CD14-positive monocyte (primary cell): Measurements from ENCODE around the gene ELAVL1. TPM values are rescaled to one million over a fixed set of nuclear protein-coding genes. Genes with fewer than 3 reads are reported as not detected.

Source experiments
- DNase-seq, 3 donors: peaks; one replicate each; pipeline ENCODE4 v3.0.0-alpha.2; 2011 to 2022
- H2AFZ ChIP-seq: 2 replicates; pipeline ENCODE4 v1.6.0; 2012; ENCODE audit warnings: mild to moderate bottlenecking, low read depth, low read length, inconsistent platforms; ENCODE audit not compliant: insufficient read depth, poor library complexity, severe bottlenecking
- H3K27ac ChIP-seq, 2 donors: 1 replicate in 1 of 2; 2 replicates in 1 of 2; pipeline ENCODE4 v1.5.1; 2012 to 2013; ENCODE audit warnings: low read length in 2 of 2, control low read depth in 1 of 2, inconsistent platforms in 1 of 2, low read depth in 1 of 2, mild to moderate bottlenecking in 1 of 2
- H3K27me3 ChIP-seq, 2 donors: one replicate each; pipeline versions ENCODE4 v1.6.0 to v1.6.1; 2011 to 2013; ENCODE audit warnings: low read length in 2 of 2; ENCODE audit not compliant: control insufficient read depth in 2 of 2, insufficient read depth in 2 of 2
- H3K36me3 ChIP-seq, 2 donors: replicated peaks in 1 of 2; 1 replicate in 1 of 2; 2 replicates in 1 of 2; pipeline versions ENCODE4 v1.5.1 to v1.6.1; 2012 to 2013; ENCODE audit warnings: low read length in 2 of 2, control low read depth in 1 of 2, inconsistent platforms in 1 of 2, mild to moderate bottlenecking in 1 of 2; ENCODE audit not compliant: insufficient read depth in 2 of 2, control insufficient read depth in 1 of 2
- H3K4me1 ChIP-seq, 2 donors: 1 replicate in 1 of 2; 2 replicates in 1 of 2; pipeline versions ENCODE4 v1.5.1 to v1.6.1; 2012 to 2013; ENCODE audit warnings: low read length in 2 of 2, control low read depth in 1 of 2, inconsistent platforms in 1 of 2, mild to moderate bottlenecking in 1 of 2, moderate library complexity in 1 of 2; ENCODE audit not compliant: insufficient read depth in 2 of 2, control insufficient read depth in 1 of 2
- H3K4me2 ChIP-seq: replicated peaks from 2 replicates; pipeline ENCODE3; 2012; ENCODE audit warnings: low read length, moderate library complexity, mild to moderate bottlenecking; ENCODE audit not compliant: poor library complexity, severe bottlenecking; ENCODE audit errors: extremely low read depth
- H3K4me3 ChIP-seq, 3 experiments: fragments of 200-600 bp in 1 of 3; sonication (generic) in 1 of 3; replicated peaks in 1 of 3; 1 replicate in 2 of 3; 2 replicates in 1 of 3; pipeline ENCODE4 v1.5.1; 2011 to 2013; ENCODE audit warnings: low read length in 3 of 3, mild to moderate bottlenecking in 3 of 3, control low read depth in 2 of 3, low read depth in 2 of 3, inconsistent platforms in 1 of 3, moderate library complexity in 1 of 3
- H3K79me2 ChIP-seq: 2 replicates; pipeline ENCODE4 v1.6.0; 2012; ENCODE audit warnings: mild to moderate bottlenecking, control low read depth, inconsistent platforms, low read length, moderate library complexity; ENCODE audit not compliant: insufficient read depth
- H3K9ac ChIP-seq: 2 replicates; pipeline ENCODE4 v1.6.0; 2017; ENCODE audit warnings: low read length, mild to moderate bottlenecking; ENCODE audit not compliant: insufficient read depth, poor library complexity, severe bottlenecking
- H3K9me3 ChIP-seq, 2 donors: replicated peaks in 1 of 2; 1 replicate in 1 of 2; 2 replicates in 1 of 2; pipeline versions ENCODE4 v1.5.1 to v1.6.1; 2012 to 2013; ENCODE audit warnings: low read length in 2 of 2, control low read depth in 1 of 2; ENCODE audit not compliant: control insufficient read depth in 1 of 2, insufficient read depth in 1 of 2
- H4K20me1 ChIP-seq: 2 replicates; pipeline ENCODE4 v1.6.0; 2012; ENCODE audit warnings: mild to moderate bottlenecking, low read length, control low read depth, moderate library complexity; ENCODE audit not compliant: insufficient read depth
- H3K27ac Mint-ChIP-seq, 7 donors: one replicate each; pipeline ENCODE4 v1.8.0; 2020; ENCODE audit warnings: mild to moderate bottlenecking in 7 of 7, mixed read lengths in 7 of 7, moderate library complexity in 6 of 7, inconsistent platforms in 2 of 7
- H3K27me3 Mint-ChIP-seq, 3 donors: one replicate each; pipeline ENCODE4 v1.8.0; 2021 to 2022; ENCODE audit warnings: low read depth in 3 of 3, mild to moderate bottlenecking in 3 of 3, mixed read lengths in 3 of 3, moderate library complexity in 3 of 3, inconsistent platforms in 1 of 3
- H3K36me3 Mint-ChIP-seq, 2 donors: one replicate each; pipeline ENCODE4 v1.8.0; 2020; ENCODE audit warnings: mixed read lengths in 2 of 2, inconsistent platforms in 1 of 2, mild to moderate bottlenecking in 1 of 2
- H3K4me1 Mint-ChIP-seq: one replicate; pipeline ENCODE4 v1.8.0; 2020; ENCODE audit warnings: mild to moderate bottlenecking, mixed read lengths
- H3K4me3 Mint-ChIP-seq, 2 donors: one replicate each; pipeline ENCODE4 v1.8.0; 2020; ENCODE audit warnings: mild to moderate bottlenecking in 2 of 2, mixed read lengths in 2 of 2, moderate library complexity in 1 of 2
- H3K9me3 Mint-ChIP-seq, 7 donors: one replicate each; pipeline ENCODE4 v1.8.0; 2020 to 2022; ENCODE audit warnings: mixed read lengths in 7 of 7, mild to moderate bottlenecking in 6 of 7, moderate library complexity in 6 of 7, inconsistent platforms in 2 of 7
- CTCF ChIP-seq: fragments of 200-600 bp; IDR thresholded peaks from one replicate; pipeline ENCODE4 v1.8.0; 2022; ENCODE audit warnings: antibody characterized with exemption, mild to moderate bottlenecking
- WGBS: methylation state at CpG from one replicate; pipeline ENCODE4 v1.1.5; 2013; ENCODE audit warnings: missing lambda C conversion rate; ENCODE audit not compliant: insufficient coverage; 5-methylcytosine and 5-hydroxymethylcytosine counted together
- intact Hi-C, 2 donors: fragments of 100-400 bp; cut with micrococcal nuclease; formaldehyde crosslinking; loops; one replicate each; pipeline versions ENCODE4 v1.15.0 to v1.15.1; 2023
- polyA plus RNA-seq, 3 donors: library from polyadenylated mRNA; depleted of rRNA in 1 of 3; unstranded in 2 of 3; stranded (reverse) in 1 of 3; fragments of 300-500 nt in 2 of 3; fragments of >200 nt in 1 of 3; fragmentation: Illumina TruSeq in 2 of 3; gene quantifications; 1 replicate in 2 of 3; 2 replicates in 1 of 3; pipeline ENCODE4 v1.2.3, GENCODE V29; 2012 to 2021

Gene ELAVL1
- polyA plus RNA-seq, 3 donors: 25.1 to 31.1 (median 30.7) TPM

DNA sequence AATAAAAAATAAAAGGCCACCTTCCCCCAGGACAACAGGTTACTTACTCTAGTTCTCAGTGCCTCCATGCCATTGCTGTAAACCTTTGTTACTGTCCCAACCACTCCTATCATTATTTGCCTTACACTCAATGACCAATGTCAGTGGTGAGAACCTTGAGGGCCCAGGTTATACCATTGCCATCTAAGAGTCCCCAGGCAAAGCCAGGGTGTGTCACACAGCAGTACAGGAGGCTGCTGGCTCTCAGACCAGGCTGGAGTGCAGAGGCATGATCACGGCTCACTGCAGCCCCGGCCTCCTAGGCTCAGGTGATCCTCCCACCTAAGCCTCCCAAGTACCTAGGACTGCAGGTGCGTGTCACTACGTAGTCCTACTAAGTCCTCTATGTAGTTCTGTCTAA lies 6.1 kb downstream of the ELAVL1 start:
- Histone ChIP-seq H3K27me3 (no peaks in the 10 kb centered on the region), H3K4me2 (no peak overlapping the region), H3K4me3 (no peak overlapping the region), H3K79me2 (peaks cover 100% of the 10 kb centered on the region), H3K4me1 (peaks cover 23 to 33% of the 10 kb centered on the region in 2 donors), H3K9ac (no peak overlapping the region), H3K36me3 (peaks cover 2 to 18% of the 10 kb centered on the region in 2 donors), H4K20me1 (peaks cover 96% of the 10 kb centered on the region), H3K9me3 (no peaks in the 10 kb centered on the region), H3K27ac (no peak overlapping the region), H2AFZ (no peak overlapping the region)
- intact Hi-C loops: no loop called here
- TF ChIP-seq CTCF: no peak
- Mint-ChIP-seq H3K27ac (peak overlapping the region in 1 of 7 donors; percentile 48), H3K4me3 (no peak overlapping the region), H3K9me3 (no peaks in the 10 kb centered on the region), H3K36me3 (peaks cover 6 to 16% of the 10 kb centered on the region in 2 donors), H3K27me3 (peaks cover 0 to 2% (median 1%) of the 10 kb centered on the region in 3 donors), H3K4me1 (peaks cover 36% of the 10 kb centered on the region)
- no CpG with 5 or more reads among the region's 4 CpGs for WGBS
- DNase-seq: no peak

- intact Hi-C loops: no loop called here
- Histone ChIP-seq H3K4me2 (no peak overlapping the region), H3K9me3 (no peaks in the 10 kb centered on the region), H3K9ac (no peak overlapping the region), H3K4me1 (peaks cover 14 to 20% of the 10 kb centered on the region in 2 donors), H3K27me3 (no peaks in the 10 kb centered on the region), H3K4me3 (no peak overlapping the region), H3K27ac (peak overlapping the region in 1 of 2 donors; percentile 65), H4K20me1 (peaks cover 99% of the 10 kb centered on the region), H3K79me2 (peaks cover 100% of the 10 kb centered on the region), H3K36me3 (peaks cover 2 to 27% of the 10 kb centered on the region in 2 donors), H2AFZ (no peak overlapping the region)
- Mint-ChIP-seq H3K4me3 (no peak overlapping the region), H3K36me3 (peaks cover 6 to 23% of the 10 kb centered on the region in 2 donors), H3K27ac (peak overlapping the region; percentile 3 to 77 (median 45)), H3K27me3 (peaks cover 0 to 2% (median 1%) of the 10 kb centered on the region in 3 donors), H3K9me3 (no peaks in the 10 kb centered on the region), H3K4me1 (peaks cover 27% of the 10 kb centered on the region)
- no peak for TF ChIP-seq CTCF
- peak in 1 of 3 donors; percentile 27 for DNase-seq
- 71% methylated on average over 10 of the region's 12 CpGs for WGBS
Observed at GRCh38 chr19:7997809-7998480, 7.5 kb downstream of the ELAVL1 start.
